NCI-H1930 (cell line): ENCODE measurements around the gene PDGFA.

ENCODE experiments used
- DNase-seq, 2 experiments: peaks; one replicate each; lab custom pipeline; 2025; lab: John Stamatoyannopoulos, UW

Gene PDGFA

GRCh38 chr7:519484-520390 is at the start of gene PDGFA:
TSS of gene PDGFA (minus strand) at chr7:519846. CDS start at chr7:519001, 845 bp downstream.
- peak in 1 of 2 experiments; percentile 34 for DNase-seq

DNA sequence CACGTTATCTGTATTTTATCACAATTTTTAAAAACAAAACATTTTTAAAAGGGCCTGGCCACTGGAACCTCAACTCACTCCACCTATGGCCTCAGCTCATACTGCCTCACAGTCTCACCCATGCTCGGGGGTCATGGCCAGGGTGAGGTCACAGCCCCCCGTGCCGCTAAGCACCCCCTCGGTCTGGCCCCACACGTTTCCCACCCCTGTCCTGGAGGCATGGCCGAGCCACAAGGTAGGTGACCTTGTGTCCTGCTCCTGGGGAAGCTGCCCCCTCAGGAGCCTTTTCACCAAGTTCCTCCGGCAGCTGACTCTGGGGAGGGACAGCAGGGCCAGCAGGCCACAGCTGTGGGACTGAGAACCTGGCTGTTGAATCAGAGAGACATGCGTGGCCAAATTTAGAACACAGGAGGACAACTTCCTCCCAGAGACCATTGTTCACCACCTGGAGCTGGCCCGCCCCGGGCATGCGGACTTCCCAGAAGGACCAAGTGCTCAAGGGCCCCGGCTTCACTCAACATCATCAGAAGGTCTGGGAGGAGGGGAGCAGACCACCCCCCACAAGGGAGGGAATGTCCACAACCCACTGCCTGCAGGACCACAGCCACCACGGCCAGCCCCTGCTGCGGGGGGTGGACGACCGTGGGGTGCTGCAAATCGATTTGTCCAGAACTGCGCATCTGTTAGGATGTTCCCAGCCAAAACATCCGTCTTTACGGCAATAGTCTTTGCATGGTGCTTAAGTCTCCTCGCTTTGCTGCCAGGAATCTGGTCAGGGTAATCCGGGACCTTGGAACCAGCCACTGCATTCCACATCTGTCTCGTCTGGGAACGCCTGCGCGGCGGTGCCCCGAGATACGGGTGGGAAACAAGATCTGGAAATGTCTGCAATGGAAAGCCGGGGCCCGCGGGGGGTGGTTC is 48.6 kb upstream of the PDGFA start:
- DNase-seq = no peak

DNA sequence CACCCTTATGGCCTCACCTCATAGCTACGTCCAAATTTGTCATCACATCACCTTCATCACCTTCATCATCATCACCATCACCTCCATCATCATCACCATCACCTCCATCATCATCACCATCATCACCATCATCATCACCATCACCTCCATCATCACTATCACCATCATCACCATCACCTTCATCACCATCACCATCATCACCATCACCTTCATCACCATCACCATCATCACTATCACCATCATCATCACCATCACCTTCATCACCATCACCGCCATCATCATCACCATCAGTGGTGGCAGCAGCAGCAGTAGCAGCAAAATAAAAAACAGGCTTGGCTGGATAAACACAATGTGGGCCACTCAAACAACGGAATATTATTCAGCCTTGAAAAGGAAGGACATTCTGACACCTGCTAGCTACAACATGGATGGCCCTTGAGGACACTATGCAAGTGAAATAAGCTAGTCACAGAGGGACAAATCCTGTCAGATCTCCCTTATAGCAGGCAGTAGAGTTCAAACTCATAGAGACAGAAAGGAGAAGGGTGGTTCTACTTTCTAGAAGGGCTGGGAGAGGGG is 47.7 kb upstream of the PDGFA start:
- no peak for DNase-seq

- DNase-seq = no peak
Observed at GRCh38 chr7:566100-566499, 46.5 kb upstream of the PDGFA start.

DNA sequence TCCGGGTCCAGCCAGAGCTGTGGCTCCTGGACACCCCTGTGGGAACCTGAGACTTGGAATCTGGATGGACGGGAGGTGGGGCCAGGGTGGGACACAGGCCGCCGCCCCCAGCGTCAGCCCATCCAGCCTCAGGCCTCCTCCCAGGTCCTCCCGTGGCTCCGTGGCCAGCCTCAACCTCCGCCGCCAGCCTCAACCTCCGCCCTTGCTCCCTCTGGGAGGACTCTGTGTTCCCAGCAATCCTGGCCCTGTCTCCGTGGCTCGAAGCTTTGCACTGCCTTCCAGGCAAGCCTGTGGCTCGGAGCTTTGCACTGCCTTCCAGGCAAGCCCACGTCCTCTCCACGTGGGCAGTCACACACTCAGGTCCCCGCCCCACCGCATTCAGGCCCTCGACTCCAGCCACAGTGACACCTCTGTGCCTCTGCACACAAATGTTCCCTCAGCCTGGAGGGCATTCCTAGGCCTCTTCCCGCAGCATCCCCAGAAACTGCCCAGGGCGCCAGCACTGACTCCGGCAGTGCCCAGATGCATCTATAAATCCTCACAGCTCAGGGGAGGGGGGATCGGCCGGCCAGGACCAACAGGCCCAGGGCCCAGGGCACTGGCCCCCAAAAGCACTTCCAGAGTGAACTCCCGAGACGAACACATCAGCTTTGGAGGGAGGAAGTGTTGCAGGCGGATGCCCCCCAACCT is 44.7 kb upstream of the PDGFA start:
- no peak for DNase-seq

- DNase-seq = no peak
Observed at GRCh38 chr7:563629-564170, 44.1 kb upstream of the PDGFA start.

DNA sequence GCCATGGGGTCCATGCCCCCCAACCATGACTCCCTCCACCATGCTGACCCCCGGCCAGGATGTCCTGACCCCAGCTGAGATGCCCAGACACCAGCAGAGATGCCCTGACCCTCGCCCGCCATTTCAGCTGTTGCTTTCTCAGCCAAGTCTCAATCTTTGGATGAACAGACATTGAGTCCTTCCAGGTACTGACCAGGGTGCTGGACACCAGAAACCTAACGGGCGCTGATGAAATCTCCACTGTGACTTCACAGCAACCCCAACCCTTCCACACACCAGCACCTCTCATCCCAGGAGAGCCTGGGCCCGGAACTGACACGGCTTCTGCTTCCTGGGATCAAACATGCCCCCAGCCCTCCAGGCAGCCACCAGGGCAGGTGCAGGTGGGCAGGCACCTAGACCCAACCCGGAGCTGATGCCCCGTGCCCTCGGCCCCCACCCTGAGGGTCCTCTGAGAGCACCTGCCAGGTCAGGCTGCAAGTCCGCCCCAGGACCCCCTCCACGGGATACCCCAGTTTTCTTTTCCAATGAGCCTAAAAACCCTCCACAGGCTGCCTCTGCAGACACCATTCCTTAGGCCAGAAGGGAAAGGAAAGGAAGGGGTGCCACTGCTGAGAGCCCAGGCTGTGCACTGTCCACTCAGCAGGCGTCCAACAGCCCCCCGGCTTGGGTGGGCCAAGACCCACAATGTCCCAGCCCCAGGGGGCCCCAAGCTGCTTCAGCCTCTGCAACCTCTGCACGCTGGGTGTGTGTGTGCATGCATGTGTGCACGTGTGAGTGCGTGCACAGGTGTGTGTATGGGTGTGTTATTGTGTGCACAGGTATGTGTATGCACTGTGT is 43.4 kb upstream of the PDGFA start:
- DNase-seq = no peak

- DNase-seq = no peak
Observed at GRCh38 chr7:562374-562675, 42.7 kb upstream of the PDGFA start.

DNA sequence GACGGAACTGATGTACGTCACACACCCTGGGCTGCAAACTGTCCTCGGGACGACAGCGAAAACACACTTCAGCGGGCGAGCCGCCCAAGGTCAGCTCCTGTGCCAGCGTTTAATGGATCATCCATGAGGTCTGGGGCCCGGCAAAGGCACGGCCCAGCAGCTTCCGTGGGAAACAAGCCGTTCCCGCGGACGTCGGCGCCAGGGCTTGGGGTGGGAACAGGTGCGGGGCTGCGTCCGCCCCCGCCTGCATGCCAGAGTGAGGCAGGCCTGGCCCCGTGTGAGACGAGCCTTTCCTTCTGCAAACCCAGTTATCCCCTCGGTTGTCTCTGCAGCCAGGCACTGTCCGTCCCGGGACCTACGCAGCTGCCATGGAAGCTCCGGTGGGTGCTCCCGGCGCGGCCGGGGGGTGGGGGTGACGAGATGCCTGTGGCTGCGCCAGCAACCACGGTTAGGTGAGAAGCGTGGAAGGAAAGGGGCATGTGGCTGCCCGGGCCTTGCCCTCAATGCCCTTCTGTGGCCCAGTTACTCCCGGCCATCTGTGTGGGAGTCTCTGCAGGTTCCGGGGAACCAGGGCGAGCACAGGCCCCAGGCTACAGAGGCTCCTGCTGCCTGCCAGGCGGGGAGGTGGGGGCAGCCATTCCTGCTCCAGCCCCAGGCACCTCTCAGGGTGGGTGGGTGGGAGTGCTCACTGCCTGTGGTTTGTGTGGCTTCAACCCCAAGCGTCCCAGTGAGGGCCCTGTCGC is 42.2 kb upstream of the PDGFA start:
- no peak for DNase-seq

GRCh38 chr7:560966-561630 is 41.5 kb upstream of the PDGFA start:
- DNase-seq = no peak

GRCh38 chr7:559396-559705 is 39.7 kb upstream of the PDGFA start:
- DNase-seq = no peak

- no peak for DNase-seq
Observed at GRCh38 chr7:557558-557881, 37.9 kb upstream of the PDGFA start.

DNA sequence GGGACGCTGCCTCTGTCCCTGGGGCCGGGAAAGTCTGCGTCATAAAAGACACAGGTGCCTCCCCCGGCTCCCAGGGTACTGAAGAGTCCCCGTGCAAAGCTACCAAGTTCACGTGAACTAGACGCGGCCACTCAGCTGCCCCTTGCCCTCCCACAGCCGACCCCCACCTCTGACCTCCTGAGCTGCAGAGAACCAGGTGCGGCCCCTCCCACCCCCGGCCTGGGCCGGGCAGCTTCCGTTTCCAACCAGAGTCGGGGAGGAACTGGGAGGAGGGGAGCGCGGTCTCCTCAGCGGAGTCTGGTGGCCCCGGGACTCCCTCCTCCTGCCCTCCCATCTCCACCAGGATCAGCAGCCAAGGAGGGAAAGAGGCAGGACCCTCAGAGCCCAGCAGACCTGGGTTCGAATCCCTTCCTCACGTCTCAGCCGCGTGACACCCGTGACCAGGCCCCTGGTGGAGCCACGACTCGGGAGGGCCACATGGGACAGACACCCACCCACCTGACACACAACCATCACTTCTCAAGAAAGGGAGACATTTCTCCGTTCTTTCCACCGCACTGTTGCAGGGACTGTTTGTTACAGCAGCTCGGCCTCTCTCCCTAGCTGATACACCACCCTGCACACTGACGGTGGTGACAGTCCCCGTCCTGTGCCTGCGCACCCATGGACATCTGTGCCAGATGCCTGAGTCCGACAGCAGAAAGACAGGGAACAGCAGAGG is 37.4 kb upstream of the PDGFA start:
- no peak for DNase-seq

DNA sequence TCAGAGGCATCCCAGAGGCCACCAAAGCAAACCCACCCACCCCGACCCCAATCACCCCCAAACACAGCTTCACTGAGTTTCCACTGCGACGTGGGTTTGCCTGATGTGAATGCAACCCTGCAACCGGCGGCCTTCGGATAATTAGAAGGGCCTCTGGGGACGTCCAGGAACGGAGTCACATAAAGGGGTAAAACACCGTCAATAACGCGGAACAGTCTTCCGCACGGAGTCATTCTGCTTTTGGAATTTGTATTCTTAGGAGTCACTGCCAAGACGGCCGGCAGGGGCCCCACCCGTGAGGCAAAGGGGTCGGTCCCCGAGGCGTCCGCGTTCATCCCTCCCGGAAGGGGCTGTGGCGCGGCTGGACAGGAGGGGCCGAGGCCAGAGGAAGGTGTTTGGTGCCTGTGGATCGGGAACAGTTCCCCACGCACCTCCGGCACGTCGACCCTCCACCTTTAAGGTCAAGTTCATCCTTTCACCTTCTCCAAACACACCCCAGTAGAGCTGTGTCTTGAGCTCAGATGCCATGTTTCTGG is 36.7 kb upstream of the PDGFA start:
- no peak for DNase-seq

DNA sequence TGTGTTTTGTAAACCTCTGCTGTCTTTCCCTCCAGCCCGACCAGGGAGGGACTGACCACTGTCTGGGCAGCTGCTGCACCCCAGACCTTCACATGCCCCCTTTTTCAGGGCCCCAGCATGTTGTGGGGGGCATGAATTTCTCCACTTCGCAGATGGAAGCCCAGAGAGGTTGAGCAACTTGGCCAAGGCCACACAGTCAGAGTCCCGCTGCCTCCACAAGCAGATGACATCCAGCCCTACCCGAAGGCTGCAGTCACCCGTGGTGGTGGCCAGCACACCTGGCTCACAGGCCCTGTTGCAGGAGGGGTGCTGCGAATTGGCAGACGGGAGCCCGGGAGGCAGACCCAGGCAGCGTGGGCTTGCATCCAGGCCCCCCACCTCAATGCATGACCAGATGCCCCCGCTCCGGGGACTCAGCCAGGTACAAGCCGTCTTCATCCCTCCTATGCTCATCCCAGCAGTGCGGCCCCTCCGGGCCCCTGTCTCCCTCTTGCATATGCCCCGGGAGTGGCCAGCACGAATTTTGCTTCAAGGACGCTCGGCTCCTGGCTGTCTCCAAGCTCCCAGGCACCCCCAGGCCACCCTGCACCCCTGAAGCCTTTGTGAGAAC is 36.0 kb upstream of the PDGFA start:
- no peak for DNase-seq

GRCh38 chr7:553636-554111 is 34.0 kb upstream of the PDGFA start:
- no peak for DNase-seq

DNA sequence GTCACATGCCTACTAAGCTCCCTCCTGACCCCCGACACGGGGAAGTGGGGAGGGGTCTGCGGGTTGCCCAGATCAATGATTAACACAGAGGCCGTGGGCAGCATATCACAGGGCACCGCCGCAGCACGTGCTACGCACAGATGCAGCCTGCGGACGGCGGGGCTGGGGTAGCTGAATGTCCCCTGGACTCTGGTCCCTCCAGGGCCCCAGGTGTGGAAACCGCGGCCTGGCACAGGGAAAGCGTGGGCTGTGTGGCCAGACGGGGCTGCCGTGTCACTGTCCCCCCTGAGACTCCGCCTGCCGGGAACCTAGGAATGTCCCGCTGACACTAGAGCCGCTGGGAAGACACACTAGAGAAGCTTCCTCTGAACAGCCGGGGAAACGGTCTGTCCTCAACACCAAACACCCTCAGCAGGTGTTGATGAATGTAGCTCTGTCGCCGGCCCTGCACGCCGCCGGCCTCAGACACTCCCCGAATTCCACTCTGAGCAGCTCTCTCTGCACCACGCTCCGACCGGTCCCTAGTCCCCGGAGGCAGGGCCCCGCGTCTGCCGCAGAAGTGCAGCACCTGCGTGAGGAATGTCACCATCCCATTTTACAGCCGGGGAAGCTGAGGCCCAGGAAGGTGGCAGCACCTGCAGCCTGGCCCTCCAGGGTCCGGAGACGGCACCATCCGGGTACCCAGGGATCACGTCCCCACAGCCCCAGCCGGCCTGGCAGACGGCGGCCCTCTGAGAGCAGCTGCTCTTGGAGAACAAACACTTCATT is 33.4 kb upstream of the PDGFA start:
- DNase-seq = no peak
